HL-60 (cell line): Measurements from ENCODE around the gene IRF7.

Experiments
- DNase-seq, 2 experiments: peaks; one replicate each; pipeline ENCODE4 v3.0.0-alpha.2; 2010 to 2020; ENCODE audit warnings: low read depth in 1 of 2, low spot score in 1 of 2
- H3K27ac ChIP-seq: fragments of 250-450 bp; sonication (Bioruptor Pico); replicated peaks from 2 replicates; pipeline ENCODE4 v1.5.1; 2020; ENCODE audit warnings: mild to moderate bottlenecking, moderate library complexity
- H3K27me3 ChIP-seq: fragments of 250-450 bp; sonication (Bioruptor Pico); 2 replicates; pipeline ENCODE4 v1.5.1; 2021; ENCODE audit warnings: mild to moderate bottlenecking, moderate library complexity; ENCODE audit not compliant: insufficient read depth, poor library complexity, severe bottlenecking
- H3K4me3 ChIP-seq: replicated peaks from 2 replicates; pipeline ENCODE4 v1.5.1; 2011; ENCODE audit warnings: mild to moderate bottlenecking, control low read depth, low read length; ENCODE audit not compliant: insufficient read depth
- GABPA ChIP-seq: IDR thresholded peaks from 2 replicates; pipeline ENCODE4 v1.6.1; 2012; ENCODE audit warnings: low read depth
- POLR2AphosphoS5 ChIP-seq: IDR thresholded peaks from 2 replicates; pipeline ENCODE4 v1.6.1; 2012; ENCODE audit warnings: low read depth
- SPI1 ChIP-seq: IDR thresholded peaks from 2 replicates; pipeline ENCODE4 v1.6.1; 2012; ENCODE audit warnings: low read depth, mild to moderate bottlenecking, borderline replicate concordance
- TF ChIP-seq, protein P1 (sequence below): IDR thresholded peaks from one replicate; pipeline ENCODE4 v1.5.1; 2011; ENCODE audit warnings: low read length, control low read depth, inconsistent platforms; ENCODE audit not compliant: insufficient read depth
- TF ChIP-seq, protein P2 (sequence below): IDR thresholded peaks from 2 replicates; pipeline ENCODE4 v1.6.1; 2012; ENCODE audit warnings: low read depth; ENCODE audit not compliant: insufficient replicate concordance

Gene IRF7

DNA sequence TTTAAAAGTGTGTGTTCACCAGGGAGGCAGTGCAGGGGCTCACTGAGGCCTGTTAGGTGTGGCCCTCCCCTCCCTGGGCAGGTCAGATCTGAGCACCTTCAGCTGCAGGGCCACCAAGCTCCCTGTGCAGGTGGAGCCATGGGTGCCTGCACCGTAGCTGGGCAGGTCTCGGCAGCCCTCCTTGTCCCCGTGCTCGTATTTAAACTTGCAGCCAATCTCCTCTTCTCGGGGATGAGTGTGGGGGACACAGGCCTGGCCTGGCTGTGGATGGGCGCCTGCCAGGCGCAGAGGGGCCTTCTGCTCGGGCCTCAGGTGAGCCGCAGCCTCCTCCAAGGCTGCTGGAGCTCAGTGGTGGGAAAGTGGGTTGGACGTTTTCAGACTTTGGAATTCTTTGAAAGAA, 20.4 kb downstream of the IRF7 start:
- DNase-seq: no peak
- no peak for TF ChIP-seq GABPA
- TF ChIP-seq, protein P1, sequence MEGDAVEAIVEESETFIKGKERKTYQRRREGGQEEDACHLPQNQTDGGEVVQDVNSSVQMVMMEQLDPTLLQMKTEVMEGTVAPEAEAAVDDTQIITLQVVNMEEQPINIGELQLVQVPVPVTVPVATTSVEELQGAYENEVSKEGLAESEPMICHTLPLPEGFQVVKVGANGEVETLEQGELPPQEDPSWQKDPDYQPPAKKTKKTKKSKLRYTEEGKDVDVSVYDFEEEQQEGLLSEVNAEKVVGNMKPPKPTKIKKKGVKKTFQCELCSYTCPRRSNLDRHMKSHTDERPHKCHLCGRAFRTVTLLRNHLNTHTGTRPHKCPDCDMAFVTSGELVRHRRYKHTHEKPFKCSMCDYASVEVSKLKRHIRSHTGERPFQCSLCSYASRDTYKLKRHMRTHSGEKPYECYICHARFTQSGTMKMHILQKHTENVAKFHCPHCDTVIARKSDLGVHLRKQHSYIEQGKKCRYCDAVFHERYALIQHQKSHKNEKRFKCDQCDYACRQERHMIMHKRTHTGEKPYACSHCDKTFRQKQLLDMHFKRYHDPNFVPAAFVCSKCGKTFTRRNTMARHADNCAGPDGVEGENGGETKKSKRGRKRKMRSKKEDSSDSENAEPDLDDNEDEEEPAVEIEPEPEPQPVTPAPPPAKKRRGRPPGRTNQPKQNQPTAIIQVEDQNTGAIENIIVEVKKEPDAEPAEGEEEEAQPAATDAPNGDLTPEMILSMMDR: no peak
- TF ChIP-seq POLR2AphosphoS5: 0 out of 2 replicates have a peak, but pooled peaks have one; percentile 24
- no peak for TF ChIP-seq SPI1
- TF ChIP-seq, protein P2, sequence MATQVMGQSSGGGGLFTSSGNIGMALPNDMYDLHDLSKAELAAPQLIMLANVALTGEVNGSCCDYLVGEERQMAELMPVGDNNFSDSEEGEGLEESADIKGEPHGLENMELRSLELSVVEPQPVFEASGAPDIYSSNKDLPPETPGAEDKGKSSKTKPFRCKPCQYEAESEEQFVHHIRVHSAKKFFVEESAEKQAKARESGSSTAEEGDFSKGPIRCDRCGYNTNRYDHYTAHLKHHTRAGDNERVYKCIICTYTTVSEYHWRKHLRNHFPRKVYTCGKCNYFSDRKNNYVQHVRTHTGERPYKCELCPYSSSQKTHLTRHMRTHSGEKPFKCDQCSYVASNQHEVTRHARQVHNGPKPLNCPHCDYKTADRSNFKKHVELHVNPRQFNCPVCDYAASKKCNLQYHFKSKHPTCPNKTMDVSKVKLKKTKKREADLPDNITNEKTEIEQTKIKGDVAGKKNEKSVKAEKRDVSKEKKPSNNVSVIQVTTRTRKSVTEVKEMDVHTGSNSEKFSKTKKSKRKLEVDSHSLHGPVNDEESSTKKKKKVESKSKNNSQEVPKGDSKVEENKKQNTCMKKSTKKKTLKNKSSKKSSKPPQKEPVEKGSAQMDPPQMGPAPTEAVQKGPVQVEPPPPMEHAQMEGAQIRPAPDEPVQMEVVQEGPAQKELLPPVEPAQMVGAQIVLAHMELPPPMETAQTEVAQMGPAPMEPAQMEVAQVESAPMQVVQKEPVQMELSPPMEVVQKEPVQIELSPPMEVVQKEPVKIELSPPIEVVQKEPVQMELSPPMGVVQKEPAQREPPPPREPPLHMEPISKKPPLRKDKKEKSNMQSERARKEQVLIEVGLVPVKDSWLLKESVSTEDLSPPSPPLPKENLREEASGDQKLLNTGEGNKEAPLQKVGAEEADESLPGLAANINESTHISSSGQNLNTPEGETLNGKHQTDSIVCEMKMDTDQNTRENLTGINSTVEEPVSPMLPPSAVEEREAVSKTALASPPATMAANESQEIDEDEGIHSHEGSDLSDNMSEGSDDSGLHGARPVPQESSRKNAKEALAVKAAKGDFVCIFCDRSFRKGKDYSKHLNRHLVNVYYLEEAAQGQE: no peak
- no peaks in the 10 kb centered on the region for H3K27me3 ChIP-seq
- no peak overlapping the region for H3K27ac ChIP-seq
- no peak overlapping the region for H3K4me3 ChIP-seq

DNA sequence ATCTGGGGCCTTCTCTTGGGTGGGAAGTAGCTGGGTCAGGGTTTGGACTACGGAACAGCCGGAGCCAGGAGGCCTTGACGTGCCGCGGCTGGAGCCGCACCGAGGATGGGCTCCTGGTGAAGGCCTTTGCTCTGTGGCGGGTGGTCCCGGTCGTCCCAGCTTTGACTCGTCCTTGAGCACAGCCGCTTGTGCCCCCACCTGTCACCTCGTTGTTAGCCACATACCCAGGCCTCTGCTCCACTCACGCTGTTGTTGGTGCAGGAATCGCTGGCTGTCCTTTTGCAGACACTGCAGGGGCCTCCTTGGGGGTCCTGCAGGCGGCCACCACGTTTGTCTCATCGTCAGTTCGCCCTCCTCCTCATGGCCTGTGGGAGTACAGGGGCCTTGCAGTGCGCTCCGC, 22.4 kb downstream of the IRF7 start:
- TF ChIP-seq GABPA (no peak), SPI1 (no peak), POLR2AphosphoS5 (no peak)
- TF ChIP-seq, protein P2: no peak
- TF ChIP-seq, protein P1: no peak
- H3K27me3 ChIP-seq: no peaks in the 10 kb centered on the region
- DNase-seq: no peak
- no peak overlapping the region for H3K4me3 ChIP-seq
- no peak overlapping the region for H3K27ac ChIP-seq

DNA sequence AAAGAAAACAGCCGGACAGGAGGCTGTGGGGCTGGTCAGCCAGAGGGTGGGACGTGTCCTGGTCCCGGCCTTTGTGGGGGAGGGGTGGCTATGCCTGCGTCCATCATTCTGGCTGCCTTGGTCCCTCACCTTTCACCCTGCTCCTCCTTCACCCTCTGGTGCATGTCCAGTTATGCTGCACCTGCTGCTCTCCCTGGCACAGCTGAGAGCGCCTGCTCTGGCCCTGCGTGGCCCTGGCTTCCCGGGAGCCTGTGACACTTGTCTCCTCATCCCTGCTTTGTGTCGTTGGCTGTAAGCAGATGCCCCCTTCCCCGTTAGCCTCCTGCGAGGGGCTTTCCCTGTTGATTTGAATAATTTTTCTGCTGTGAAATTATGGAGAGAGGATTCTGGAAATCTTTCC, 22.8 kb downstream of the IRF7 start:
- H3K27ac ChIP-seq: no peak overlapping the region
- no peak overlapping the region for H3K4me3 ChIP-seq
- DNase-seq: no peak
- TF ChIP-seq, protein P2: no peak
- TF ChIP-seq POLR2AphosphoS5 (no peak), GABPA (no peak), SPI1 (no peak)
- TF ChIP-seq, protein P1: no peak
- H3K27me3 ChIP-seq: no peaks in the 10 kb centered on the region
